ENCODE measurements around the gene DBF4B.

The DBF4B gene

DNA sequence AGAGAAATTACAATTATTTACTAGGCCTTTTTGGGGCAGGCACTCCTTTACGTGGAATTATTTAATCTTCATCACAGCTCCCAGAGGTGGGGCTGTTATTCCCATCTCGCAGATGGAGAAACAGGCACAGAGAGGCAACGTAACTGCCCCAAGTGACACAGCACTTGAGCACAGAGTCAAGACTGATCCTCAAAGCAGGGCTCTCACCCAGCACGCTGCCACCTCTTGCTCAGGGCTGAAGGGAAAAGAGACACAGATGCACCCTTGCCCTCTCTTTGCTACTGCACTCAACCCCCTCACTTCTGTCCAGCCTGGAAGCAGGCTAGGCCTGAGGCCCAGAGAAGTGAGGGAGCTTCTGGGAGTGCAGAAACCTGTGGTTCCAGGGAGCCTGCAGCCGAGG lies 54.7 kb downstream of the DBF4B start:
- no peaks in the 10 kb centered on the region for H3K9me3 Mint-ChIP-seq (ENCODE audit: low read depth)
- H3K4me3 Mint-ChIP-seq, result no peak overlapping the region
- H3K27me3 Mint-ChIP-seq, result peaks cover 11% of the 10 kb centered on the region
- no peaks in the 10 kb centered on the region for H3K36me3 Mint-ChIP-seq
- H3K4me1 Mint-ChIP-seq (ENCODE audit: low read depth), result no peaks in the 10 kb centered on the region
- no peak overlapping the region for H3K27ac Mint-ChIP-seq

DNA sequence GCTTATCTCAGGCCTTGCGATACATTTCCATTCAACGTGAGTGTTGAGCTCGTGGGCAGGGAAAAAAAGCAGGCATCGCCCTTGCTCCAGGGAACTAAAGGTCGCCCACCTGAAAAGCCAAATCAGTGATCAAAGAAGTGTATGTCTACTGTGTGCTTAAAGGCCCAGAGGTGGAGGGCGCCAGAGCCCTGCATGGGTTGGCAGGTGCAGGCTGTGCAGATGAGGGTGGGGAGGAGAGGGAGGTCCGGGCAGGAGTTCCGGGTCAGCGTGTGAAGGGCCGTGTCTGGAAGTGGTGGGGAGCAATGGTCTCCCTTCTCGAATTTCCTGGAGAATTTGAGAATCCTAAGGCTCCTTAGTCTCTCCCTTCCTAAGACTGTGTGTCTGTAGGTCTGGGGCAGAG lies 57.5 kb downstream of the DBF4B start:
- Mint-ChIP-seq H3K27ac (no peak overlapping the region), H3K4me3 (no peak overlapping the region), H3K4me1 (ENCODE audit: low read depth) (no peaks in the 10 kb centered on the region), H3K27me3 (peaks cover 7% of the 10 kb centered on the region), H3K9me3 (ENCODE audit: low read depth) (no peaks in the 10 kb centered on the region), H3K36me3 (no peaks in the 10 kb centered on the region)

DNA sequence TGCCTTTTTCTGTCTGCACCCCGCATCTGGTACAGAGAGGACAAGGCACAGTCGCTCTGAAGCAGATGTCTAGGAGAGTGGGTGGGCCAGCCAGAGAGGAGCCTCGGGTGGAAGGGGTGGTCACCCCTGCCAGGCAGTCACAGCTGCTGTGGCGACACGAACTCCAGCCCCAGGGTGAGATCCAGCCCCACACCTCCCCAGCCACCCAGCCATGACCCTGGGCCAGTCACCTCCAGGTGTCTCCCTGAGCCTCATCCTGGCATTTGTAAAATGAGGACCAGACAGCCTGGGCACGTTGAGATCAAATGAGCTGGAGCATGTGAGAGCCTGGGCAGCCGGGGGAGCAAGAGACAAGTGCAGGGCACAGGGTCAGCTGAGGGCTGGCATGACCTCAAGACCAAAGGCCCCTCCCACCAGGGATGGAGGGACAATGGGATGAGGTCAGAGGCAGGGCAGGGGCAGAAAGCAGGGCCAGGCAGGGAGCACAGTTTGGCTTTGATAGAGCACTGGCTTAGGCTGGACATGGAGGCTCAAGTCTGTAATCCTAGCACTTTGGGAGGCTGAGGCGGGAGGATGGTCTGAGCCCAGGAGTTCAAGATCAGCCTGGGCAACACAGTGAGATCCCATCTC lies 58.1 kb downstream of the DBF4B start:
- Mint-ChIP-seq H3K9me3 (ENCODE audit: low read depth) (no peaks in the 10 kb centered on the region), H3K4me3 (no peak overlapping the region), H3K27ac (no peak overlapping the region), H3K4me1 (ENCODE audit: low read depth) (no peaks in the 10 kb centered on the region), H3K27me3 (peaks cover 3% of the 10 kb centered on the region), H3K36me3 (no peaks in the 10 kb centered on the region)

DNA sequence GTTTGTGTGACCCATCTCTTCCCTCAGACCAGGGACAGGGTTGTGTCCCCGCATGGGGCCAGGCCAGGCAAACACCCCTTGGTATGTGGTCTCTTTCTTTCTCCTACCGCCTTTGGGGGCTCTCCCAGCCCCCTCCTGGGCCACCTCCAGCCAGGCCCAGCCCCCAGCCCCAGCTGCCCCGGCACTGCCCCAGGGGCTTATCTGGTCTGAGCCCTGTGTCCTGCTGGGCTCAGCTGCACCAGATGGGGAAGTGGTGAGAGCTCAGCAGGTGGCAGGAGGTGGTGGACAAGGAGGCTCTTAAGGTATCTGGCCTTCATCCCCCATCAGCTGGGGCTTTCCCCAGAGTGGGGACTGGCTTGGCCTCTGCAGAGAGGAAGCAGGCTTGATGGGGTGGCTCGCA lies 59.0 kb downstream of the DBF4B start:
- Mint-ChIP-seq H3K27me3 (peaks cover 3% of the 10 kb centered on the region), H3K4me3 (no peak overlapping the region), H3K27ac (no peak overlapping the region), H3K4me1 (ENCODE audit: low read depth) (no peaks in the 10 kb centered on the region), H3K36me3 (no peaks in the 10 kb centered on the region), H3K9me3 (ENCODE audit: low read depth) (no peaks in the 10 kb centered on the region)

DNA sequence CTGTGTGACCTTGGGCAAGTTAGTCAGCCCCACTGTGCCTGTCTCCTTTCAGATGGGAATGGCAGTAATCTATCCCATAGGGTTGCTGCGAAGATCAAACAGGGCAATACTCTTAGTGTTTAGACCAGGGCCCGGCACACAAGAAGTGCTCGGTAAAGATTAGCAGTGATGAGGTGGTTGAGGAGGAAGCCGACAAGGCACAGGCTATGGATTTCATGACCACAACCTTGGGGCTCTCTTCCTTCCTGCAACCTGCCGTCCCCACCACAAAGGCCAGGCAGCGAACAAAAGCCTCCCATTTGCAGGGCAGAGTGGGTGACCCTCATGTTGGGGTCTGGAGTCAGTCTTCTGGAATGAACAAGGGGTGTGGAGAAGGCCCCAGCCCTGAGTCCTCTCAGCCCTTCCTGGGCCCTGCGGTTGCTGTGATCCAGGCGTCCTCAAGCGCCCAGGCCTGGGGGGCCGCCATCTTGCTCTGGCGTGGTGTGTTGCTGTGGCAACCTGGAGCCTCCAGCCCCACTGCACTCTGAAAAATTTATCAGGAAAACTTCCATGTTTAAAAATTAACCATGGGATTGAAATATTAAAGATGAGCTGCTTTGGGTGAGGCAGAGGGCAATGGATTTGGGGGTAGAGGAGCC lies 60.2 kb downstream of the DBF4B start:
- Mint-ChIP-seq H3K4me1 (ENCODE audit: low read depth) (no peaks in the 10 kb centered on the region), H3K27me3 (peaks cover 4% of the 10 kb centered on the region), H3K4me3 (no peak overlapping the region), H3K27ac (no peak overlapping the region), H3K9me3 (ENCODE audit: low read depth) (no peaks in the 10 kb centered on the region), H3K36me3 (no peaks in the 10 kb centered on the region)

DNA sequence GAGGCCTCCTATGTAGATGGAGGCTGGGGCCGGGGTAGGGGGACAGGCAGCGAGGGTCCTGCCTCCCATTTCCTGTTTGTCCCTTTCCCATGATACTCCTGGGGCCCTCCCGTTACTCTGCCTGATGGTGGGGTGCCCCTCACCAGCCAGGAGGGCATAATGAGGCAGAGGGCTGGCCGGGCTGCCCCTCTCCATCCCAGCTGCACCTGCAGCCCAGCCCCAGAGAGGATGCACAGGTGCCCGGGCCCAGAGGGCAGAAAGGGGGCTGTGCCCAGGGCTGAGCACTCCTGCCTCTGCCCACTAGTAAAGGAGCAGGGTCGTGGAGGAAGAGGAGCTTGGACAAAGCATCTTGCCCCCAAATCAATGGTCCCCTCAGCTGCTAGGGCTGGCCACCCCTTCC lies 60.8 kb downstream of the DBF4B start:
- Mint-ChIP-seq H3K4me1 (ENCODE audit: low read depth) (no peaks in the 10 kb centered on the region), H3K27me3 (peaks cover 4% of the 10 kb centered on the region), H3K9me3 (ENCODE audit: low read depth) (no peaks in the 10 kb centered on the region), H3K4me3 (no peak overlapping the region), H3K36me3 (no peaks in the 10 kb centered on the region), H3K27ac (no peak overlapping the region)

DNA sequence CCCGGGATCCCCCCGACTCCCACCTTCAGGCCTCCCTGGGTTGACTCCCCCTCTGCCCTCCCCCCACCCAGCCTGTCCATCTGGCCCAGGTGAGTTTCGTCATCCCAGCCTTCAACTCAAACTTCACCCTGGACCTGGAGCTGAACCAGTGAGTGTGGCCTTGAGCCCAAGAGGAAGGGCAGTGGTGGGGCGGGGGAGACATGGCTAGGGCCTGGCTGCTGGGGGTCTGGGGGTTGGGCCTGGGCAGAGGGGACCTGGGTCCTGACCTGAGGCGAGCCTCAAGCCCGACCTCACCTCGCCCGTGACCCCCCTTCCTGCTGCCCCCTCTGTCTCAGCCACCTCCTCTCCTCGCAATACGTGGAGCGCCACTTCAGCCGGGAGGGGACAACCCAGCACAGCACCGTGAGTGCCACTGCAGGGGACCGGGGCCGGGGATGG lies 61.2 kb downstream of the DBF4B start:
- Mint-ChIP-seq H3K36me3 (no peaks in the 10 kb centered on the region), H3K9me3 (ENCODE audit: low read depth) (no peaks in the 10 kb centered on the region), H3K27me3 (peaks cover 4% of the 10 kb centered on the region), H3K4me1 (ENCODE audit: low read depth) (no peaks in the 10 kb centered on the region), H3K27ac (no peak overlapping the region), H3K4me3 (no peak overlapping the region)

DNA sequence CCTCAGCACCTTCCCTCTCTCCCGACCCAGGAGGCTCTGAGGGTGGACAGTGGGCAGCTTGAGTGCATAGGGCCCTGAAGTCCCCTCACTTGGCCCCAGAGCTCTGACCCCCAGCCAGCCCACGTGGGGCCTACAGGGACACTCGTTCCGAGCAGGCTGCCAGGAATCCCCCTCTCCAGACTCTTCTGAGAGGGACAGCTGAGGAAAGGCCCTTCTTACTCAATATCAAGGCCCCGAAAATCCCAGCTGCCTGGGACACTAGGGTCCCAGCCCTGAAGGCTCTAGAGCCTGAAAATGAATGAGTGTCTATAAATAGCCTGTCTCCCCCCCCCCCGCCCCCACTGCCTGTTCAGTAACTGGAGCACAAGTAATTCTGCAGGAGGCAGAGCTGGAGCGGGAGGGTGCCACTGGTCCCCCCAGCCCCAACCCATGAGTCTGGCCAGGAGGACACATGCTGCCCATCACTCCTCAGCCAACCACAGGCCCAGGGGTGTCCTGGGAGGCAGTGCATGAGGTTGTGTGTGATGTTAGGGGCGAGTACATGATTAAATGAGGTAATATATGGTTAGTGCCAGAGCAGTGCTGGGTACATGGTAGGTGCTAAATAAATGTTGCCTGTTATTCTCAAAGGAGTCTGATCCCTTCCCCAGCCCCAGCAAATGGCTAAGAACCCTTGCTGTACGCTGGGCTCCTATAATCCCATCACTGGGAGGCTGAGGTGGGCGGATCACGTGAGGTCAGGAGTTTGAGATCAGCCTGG lies 61.9 kb downstream of the DBF4B start:
- Mint-ChIP-seq H3K4me1 (ENCODE audit: low read depth) (peaks cover 2% of the 10 kb centered on the region), H3K27ac (no peak overlapping the region), H3K27me3 (peaks cover 4% of the 10 kb centered on the region), H3K4me3 (no peak overlapping the region), H3K9me3 (ENCODE audit: low read depth) (no peaks in the 10 kb centered on the region), H3K36me3 (no peaks in the 10 kb centered on the region)

DNA sequence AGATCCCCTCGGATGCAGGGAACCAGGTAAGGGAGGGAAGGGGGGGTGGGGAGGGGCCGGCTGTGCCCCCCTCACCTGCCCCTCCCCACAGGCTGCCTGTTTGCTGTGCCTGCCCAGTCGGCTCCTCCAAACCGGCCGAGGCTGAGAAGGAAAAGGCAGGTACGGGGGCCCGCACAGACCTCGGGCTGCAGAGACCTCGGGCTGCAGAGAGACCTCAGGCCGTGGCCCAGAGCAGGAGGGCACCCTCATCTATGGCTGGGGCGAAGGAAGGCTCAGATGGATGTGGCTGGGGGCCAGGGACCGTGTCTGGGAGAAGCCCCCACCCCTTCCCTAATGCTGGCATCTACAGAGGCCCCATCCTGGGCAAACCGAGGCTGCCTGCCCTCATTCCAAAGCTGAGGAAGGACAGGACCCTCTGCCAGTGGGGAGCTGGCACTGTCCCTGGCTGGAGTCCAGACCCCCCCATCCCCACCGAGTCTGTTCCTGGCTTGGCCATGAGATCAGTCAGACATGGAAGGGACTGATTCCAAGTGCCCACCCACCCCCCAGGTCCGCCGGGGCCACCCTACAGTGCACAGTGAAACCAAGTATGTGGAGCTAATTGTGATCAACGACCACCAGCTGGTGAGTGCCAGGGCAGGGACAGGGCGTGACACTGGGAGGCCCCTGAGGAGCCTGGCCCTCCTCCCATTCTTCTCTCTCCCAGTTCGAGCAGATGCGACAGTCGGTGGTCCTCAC lies 64.0 kb downstream of the DBF4B start:
- H3K4me3 Mint-ChIP-seq, result no peak overlapping the region
- H3K4me1 Mint-ChIP-seq (ENCODE audit: low read depth), result peaks cover 8% of the 10 kb centered on the region
- peaks cover 4% of the 10 kb centered on the region for H3K27me3 Mint-ChIP-seq
- H3K27ac Mint-ChIP-seq, result no peak overlapping the region
- H3K9me3 Mint-ChIP-seq (ENCODE audit: low read depth), result no peaks in the 10 kb centered on the region
- no peaks in the 10 kb centered on the region for H3K36me3 Mint-ChIP-seq

DNA sequence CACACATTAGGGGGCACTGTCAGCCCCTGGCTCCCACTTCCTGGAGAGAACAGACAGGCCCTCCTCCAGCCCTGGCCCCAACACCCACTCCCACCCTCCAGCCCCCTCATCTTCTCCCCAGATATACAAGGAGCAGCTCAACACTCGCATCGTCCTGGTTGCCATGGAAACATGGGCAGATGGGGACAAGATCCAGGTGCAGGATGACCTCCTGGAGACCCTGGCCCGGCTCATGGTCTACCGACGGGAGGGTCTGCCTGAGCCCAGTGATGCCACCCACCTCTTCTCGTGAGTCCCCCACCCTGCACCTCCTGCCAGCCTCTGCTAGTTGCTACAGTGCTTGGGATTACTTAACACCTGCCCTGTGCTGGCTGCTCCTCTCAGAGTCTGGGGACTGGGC lies 64.7 kb downstream of the DBF4B start:
- no peaks in the 10 kb centered on the region for H3K9me3 Mint-ChIP-seq (ENCODE audit: low read depth)
- H3K4me3 Mint-ChIP-seq, result no peak overlapping the region
- H3K27me3 Mint-ChIP-seq, result peaks cover 4% of the 10 kb centered on the region
- no peak overlapping the region for H3K27ac Mint-ChIP-seq
- H3K36me3 Mint-ChIP-seq, result no peaks in the 10 kb centered on the region
- H3K4me1 Mint-ChIP-seq (ENCODE audit: low read depth), result peaks cover 8% of the 10 kb centered on the region

DNA sequence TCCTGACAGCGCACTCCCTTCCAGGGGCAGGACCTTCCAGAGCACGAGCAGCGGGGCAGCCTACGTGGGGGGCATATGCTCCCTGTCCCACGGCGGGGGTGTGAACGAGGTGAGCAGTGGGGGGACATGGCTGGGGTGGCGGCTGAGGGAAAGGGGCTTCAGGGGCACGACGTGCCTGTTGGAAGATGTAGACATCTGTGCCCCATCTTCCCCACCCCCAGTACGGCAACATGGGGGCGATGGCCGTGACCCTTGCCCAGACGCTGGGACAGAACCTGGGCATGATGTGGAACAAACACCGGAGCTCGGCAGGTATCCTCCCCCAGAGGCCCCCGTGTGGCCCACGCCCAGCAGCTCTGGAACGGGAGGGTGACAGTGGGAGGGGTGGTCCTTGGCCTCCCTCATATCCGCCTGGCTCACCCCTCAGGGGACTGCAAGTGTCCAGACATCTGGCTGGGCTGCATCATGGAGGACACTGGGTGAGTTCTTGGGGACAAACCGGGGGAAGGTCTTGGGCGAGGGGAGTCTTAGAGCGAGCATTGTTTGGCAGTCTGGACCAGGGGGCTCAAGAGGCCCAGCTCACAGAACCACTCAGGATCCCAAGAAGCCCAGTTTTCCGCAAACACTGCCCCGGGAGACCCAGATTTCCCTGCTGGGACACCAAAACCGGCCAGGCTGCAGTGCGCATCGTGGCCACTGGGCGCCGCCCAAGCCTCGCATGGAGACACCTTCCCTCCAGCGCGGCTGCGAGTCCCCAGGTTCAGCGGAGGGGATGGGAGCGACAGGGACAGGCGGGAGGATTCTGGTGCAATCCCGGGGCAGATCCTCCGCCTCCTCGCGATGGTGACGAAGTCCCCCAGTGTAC lies 66.0 kb downstream of the DBF4B start:
- H3K36me3 Mint-ChIP-seq, result no peaks in the 10 kb centered on the region
- H3K4me3 Mint-ChIP-seq, result peak overlapping the region; percentile 87
- H3K9me3 Mint-ChIP-seq (ENCODE audit: low read depth), result no peaks in the 10 kb centered on the region
- peaks cover 8% of the 10 kb centered on the region for H3K4me1 Mint-ChIP-seq (ENCODE audit: low read depth)
- peaks cover 2% of the 10 kb centered on the region for H3K27me3 Mint-ChIP-seq
- H3K27ac Mint-ChIP-seq, result peak overlapping the region; percentile 77

DNA sequence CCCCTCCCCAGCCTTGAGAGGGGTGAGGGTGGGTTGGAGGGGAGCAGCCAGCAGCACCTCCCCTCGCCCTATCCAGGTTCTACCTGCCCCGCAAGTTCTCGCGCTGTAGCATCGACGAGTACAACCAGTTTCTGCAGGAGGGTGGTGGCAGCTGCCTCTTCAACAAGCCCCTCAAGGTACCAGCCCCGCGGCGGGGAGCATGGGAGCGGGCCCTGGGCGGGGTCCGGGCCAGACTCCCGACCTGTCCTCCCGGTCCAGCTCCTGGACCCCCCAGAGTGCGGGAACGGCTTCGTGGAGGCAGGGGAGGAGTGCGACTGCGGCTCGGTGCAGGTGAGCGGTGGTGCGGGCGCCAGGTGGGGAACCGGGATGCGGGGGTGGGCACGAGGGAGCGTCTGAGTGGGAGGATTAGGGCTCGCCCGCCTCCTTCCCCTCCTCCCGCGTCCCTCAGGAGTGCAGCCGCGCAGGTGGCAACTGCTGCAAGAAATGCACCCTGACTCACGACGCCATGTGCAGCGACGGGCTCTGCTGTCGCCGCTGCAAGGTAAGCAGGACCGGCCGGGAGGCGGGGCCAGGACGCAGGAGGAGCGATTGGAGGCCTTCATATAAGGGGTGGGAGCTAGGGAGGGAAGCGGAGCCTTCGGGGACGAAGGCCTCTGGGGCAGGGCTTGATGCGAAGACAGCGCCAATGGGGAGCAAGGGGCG lies 66.8 kb downstream of the DBF4B start:
- no peaks in the 10 kb centered on the region for H3K36me3 Mint-ChIP-seq
- peaks cover 2% of the 10 kb centered on the region for H3K27me3 Mint-ChIP-seq
- H3K9me3 Mint-ChIP-seq (ENCODE audit: low read depth), result no peaks in the 10 kb centered on the region
- no peak overlapping the region for H3K27ac Mint-ChIP-seq
- H3K4me1 Mint-ChIP-seq (ENCODE audit: low read depth), result peaks cover 8% of the 10 kb centered on the region
- H3K4me3 Mint-ChIP-seq, result peak overlapping the region; percentile 87

DNA sequence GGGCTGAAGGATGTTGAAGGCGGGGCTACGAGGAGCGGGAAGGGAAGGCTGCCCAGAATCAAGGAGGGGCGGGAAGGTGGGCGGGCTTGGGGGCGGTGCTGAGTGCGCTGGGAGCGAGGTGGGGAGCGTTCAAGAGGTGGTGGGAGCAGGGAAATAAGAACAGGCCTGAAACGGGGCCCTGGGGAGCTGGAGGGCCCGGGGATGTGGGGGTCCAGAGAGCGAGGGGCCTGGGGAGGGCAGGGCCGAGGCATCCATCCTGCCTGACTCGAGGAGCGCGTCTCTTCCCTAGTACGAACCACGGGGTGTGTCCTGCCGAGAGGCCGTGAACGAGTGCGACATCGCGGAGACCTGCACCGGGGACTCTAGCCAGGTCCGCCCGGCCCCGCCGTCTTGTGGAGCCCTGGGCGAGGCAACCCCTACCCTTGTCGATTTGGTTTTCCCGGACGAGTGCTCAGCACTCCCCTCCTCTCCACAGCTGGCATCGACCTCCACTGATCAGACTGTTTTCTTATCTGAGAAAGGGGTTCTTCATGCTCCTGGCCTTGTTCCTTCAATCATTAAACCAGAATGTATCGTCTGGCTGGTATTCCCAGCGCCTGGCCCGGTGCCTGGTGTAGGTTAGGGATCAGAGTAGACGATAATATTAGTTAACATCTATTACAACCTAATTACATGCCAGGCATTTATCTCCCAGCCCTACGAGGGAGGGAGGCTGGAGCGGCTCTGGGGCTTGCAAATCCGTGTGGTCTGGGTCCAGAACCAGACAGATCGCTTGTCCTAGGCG lies 67.6 kb downstream of the DBF4B start:
- Mint-ChIP-seq H3K4me1 (ENCODE audit: low read depth) (peaks cover 8% of the 10 kb centered on the region), H3K27ac (no peak overlapping the region), H3K4me3 (peak overlapping the region; percentile 87), H3K9me3 (ENCODE audit: low read depth) (no peaks in the 10 kb centered on the region), H3K36me3 (no peaks in the 10 kb centered on the region), H3K27me3 (peaks cover 2% of the 10 kb centered on the region)

Data from activated naive CD8-positive, alpha-beta T cell (primary cell).